Hepatocyte (in vitro differentiated cells): ENCODE data around the gene OR5K3. TPM values are rescaled to one million over a fixed set of nuclear protein-coding genes. Genes with fewer than 3 reads are reported as not detected.

Experiments used
- DNase-seq: peaks from one replicate; pipeline ENCODE4 v3.0.0-alpha.2; 2016; ENCODE audit warnings: low spot score
- H2AFZ ChIP-seq: fragments of 200-600 bp; sonication (generic); 2 replicates; pipeline ENCODE4 v1.6.0; 2016; ENCODE audit warnings: antibody characterized with exemption, mild to moderate bottlenecking
- H3K27ac ChIP-seq: fragments of 200-600 bp; sonication (generic); 2 replicates; pipeline ENCODE4 v1.5.1; 2016; ENCODE audit warnings: mild to moderate bottlenecking
- H3K27me3 ChIP-seq: fragments of 200-600 bp; sonication (generic); 2 replicates; pipeline ENCODE4 v1.6.1; 2016
- H3K36me3 ChIP-seq: fragments of 200-600 bp; sonication (generic); replicated peaks from 2 replicates; pipeline ENCODE4 v1.5.1; 2016; ENCODE audit warnings: low read depth; ENCODE audit not compliant: insufficient read depth
- H3K4me1 ChIP-seq: fragments of 200-600 bp; sonication (generic); 2 replicates; pipeline ENCODE4 v1.5.1; 2016; ENCODE audit warnings: mild to moderate bottlenecking, moderate library complexity; ENCODE audit not compliant: insufficient read depth
- H3K4me2 ChIP-seq: fragments of 200-600 bp; sonication (generic); 2 replicates; pipeline ENCODE4 v1.6.0; 2016
- H3K4me3 ChIP-seq: fragments of 200-600 bp; sonication (generic); 2 replicates; pipeline ENCODE4 v1.5.1; 2016; ENCODE audit warnings: mild to moderate bottlenecking
- H3K79me2 ChIP-seq: fragments of 200-600 bp; sonication (generic); 2 replicates; pipeline ENCODE4 v1.6.0; 2017; ENCODE audit warnings: mild to moderate bottlenecking
- H3K9me2 ChIP-seq: fragments of 200-600 bp; sonication (generic); replicated peaks from 2 replicates; pipeline ENCODE4 v1.6.0; 2017; ENCODE audit warnings: mild to moderate bottlenecking; ENCODE audit not compliant: insufficient read depth
- H3K9me3 ChIP-seq: fragments of 200-600 bp; sonication (generic); 2 replicates; pipeline ENCODE4 v1.5.1; 2016; ENCODE audit warnings: low read depth, mild to moderate bottlenecking
- H4K20me1 ChIP-seq: fragments of 200-600 bp; sonication (generic); 2 replicates; pipeline ENCODE4 v1.6.0; 2016; ENCODE audit warnings: mild to moderate bottlenecking; ENCODE audit not compliant: insufficient read depth, poor library complexity, severe bottlenecking
- CTCF ChIP-seq: fragments of 200-600 bp; sonication (generic); IDR thresholded peaks from 2 replicates; pipeline ENCODE4 v1.5.1; 2016; ENCODE audit warnings: antibody characterized with exemption, mild to moderate bottlenecking; ENCODE audit not compliant: poor library complexity
- EZH2 ChIP-seq: fragments of 200-600 bp; sonication (generic); IDR thresholded peaks from 2 replicates; pipeline ENCODE4 v1.6.1; 2016; ENCODE audit warnings: antibody characterized with exemption, mild to moderate bottlenecking, borderline replicate concordance
- EZH2phosphoT487 ChIP-seq: fragments of 200-600 bp; sonication (generic); IDR thresholded peaks from one replicate; pipeline ENCODE4 v1.6.1; 2018; ENCODE audit warnings: antibody characterized with exemption, mild to moderate bottlenecking, low read depth, moderate library complexity; ENCODE audit not compliant: unreplicated experiment, severe bottlenecking
- WGBS: methylation state at CpG from one replicate; pipeline ENCODE4 v1.1.6; 2016; ENCODE audit warnings: low lambda C conversion rate; ENCODE audit errors: missing lambda C conversion rate; 5-methylcytosine and 5-hydroxymethylcytosine counted together
- polyA plus RNA-seq: library from polyadenylated mRNA; unstranded; fragments of >200 nt; fragmentation: Nextera tagmentation; extraction: Ambion mirVana; gene quantifications from 2 replicates; pipeline ENCODE4 v1.2.1, GENCODE V29; 2016
- total RNA-seq: library from RNA; depleted of rRNA; stranded (reverse); fragments of >200 nt; gene quantifications from 2 replicates; pipeline ENCODE4 v1.2.3, GENCODE V29; 2014

OR5K3 gene
- total and polyA plus RNA-seq, 2 experiments from 2014 or later, result not detected

DNA sequence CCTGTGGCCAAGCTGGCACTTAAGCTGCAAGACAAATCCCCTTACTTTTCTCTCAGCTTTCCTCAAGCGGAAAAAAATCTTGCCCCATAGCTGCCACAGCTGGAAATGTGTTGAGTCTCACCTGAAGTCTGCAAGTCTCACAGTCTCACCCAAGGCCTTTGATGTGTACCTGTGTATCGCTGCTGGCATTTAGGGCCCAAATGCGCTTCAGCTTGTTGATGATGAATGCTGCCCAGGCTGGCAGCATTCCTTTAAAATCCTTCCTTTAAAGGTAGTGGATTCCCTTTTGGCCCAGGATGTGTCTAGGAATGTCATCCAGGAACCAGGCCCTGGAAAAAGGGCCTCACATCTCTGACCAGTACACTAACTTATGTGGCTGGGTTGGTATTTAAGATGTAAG, 29.8 kb upstream of the OR5K3 start:
- H4K20me1 ChIP-seq, result no peaks in the 10 kb centered on the region

GRCh38 chr3:98361289-98361688, 29.2 kb upstream of the OR5K3 start:
- H4K20me1 ChIP-seq, result no peaks in the 10 kb centered on the region
- no peak for DNase-seq
- no peaks in the 10 kb centered on the region for H3K4me1 ChIP-seq
- no peak for TF ChIP-seq CTCF
- TF ChIP-seq EZH2phosphoT487, result no peak
- TF ChIP-seq EZH2, result no peak
- WGBS, result 77% methylated on average over 2 of the region's 2 CpGs
- no peaks in the 10 kb centered on the region for H3K79me2 ChIP-seq
- H3K4me3 ChIP-seq, result no peak overlapping the region
- H3K9me3 ChIP-seq, result no peaks in the 10 kb centered on the region
- no peak overlapping the region for H3K4me2 ChIP-seq
- H3K27ac ChIP-seq, result no peak overlapping the region
- H3K9me2 ChIP-seq, result no peaks in the 10 kb centered on the region
- H3K36me3 ChIP-seq, result no peaks in the 10 kb centered on the region
- H2AFZ ChIP-seq, result no peak overlapping the region
- H3K27me3 ChIP-seq, result no peaks in the 10 kb centered on the region

More for the DNA sequence above, 29.8 kb upstream of the OR5K3 start:
- Histone ChIP-seq H3K4me2 (no peak overlapping the region), H3K27me3 (no peaks in the 10 kb centered on the region), H3K4me3 (no peak overlapping the region), H3K9me2 (no peaks in the 10 kb centered on the region), H3K36me3 (no peaks in the 10 kb centered on the region), H3K27ac (no peak overlapping the region), H2AFZ (no peak overlapping the region), H3K79me2 (no peaks in the 10 kb centered on the region), H3K9me3 (no peaks in the 10 kb centered on the region), H3K4me1 (no peaks in the 10 kb centered on the region)
- TF ChIP-seq CTCF, result no peak
- no peak for TF ChIP-seq EZH2
- TF ChIP-seq EZH2phosphoT487, result no peak
- WGBS, result 96% methylated on average over 3 of the region's 3 CpGs
- DNase-seq, result no peak

DNA sequence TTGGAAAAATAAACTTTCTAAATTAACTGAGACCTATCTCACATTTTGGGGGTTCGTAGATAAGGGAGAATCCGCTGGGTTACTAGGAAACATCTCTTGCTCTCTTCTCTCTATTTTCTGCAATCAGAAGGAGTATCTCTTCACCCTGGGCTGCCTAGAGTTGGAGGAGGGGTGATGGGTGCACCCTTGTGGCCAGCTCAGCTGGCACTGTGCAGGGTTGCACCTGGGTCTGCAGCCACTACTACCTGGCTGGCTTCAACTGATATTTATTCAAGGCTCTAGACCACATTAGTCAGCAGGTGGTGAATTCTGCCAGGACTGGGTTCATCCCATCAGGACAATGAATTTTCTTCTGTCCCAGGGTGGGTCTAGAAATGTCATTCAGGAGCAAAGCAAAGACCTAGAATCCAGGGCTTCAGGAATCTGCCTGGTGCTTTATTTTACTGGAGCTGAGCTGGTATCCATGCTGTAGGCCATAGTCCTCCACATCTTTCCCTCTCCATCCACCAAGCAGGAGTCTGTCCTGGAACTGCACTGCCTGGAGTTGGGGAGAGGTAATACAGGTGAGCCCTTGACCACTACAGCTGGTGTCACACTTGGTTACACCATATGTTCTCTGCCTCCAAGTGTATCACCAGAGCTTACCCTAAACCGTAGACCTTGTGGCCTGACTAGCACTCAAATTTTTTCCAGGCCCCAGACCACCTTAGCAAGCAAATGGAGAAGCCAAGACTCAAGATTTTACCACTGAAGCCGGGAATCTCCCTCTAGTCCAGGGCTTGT, 22.8 kb upstream of the OR5K3 start:
- no peak overlapping the region for H3K27ac ChIP-seq
- no peaks in the 10 kb centered on the region for H3K4me1 ChIP-seq
- TF ChIP-seq EZH2 (no peak), CTCF (no peak), EZH2phosphoT487 (no peak)
- H3K36me3 ChIP-seq, result no peaks in the 10 kb centered on the region
- H4K20me1 ChIP-seq, result no peaks in the 10 kb centered on the region
- H3K9me2 ChIP-seq, result no peaks in the 10 kb centered on the region
- H3K4me3 ChIP-seq, result no peak overlapping the region
- DNase-seq, result no peak
- no peaks in the 10 kb centered on the region for H3K79me2 ChIP-seq
- H3K9me3 ChIP-seq, result no peaks in the 10 kb centered on the region
- H3K27me3 ChIP-seq, result no peaks in the 10 kb centered on the region
- H3K4me2 ChIP-seq, result no peak overlapping the region
- H2AFZ ChIP-seq, result no peak overlapping the region
- WGBS, result 92% methylated on average over 4 of the region's 4 CpGs
